GM12874 (cell line): ENCODE data around the gene CDK10.

Source experiments
- CTCF ChIP-seq: IDR thresholded peaks from 2 replicates; pipeline ENCODE4 v1.5.1; 2011; ENCODE audit warnings: low read depth, mild to moderate bottlenecking, control low read depth, low read length, moderate library complexity; ENCODE audit not compliant: insufficient read depth

The CDK10 gene

GRCh38 chr16:89723279-89724250 is 37.1 kb downstream of the CDK10 start:
- no peak for TF ChIP-seq CTCF

- TF ChIP-seq CTCF: no peak
These were observed 41.1 kb downstream of the CDK10 start for GRCh38 chr16:89727406-89728120.

DNA sequence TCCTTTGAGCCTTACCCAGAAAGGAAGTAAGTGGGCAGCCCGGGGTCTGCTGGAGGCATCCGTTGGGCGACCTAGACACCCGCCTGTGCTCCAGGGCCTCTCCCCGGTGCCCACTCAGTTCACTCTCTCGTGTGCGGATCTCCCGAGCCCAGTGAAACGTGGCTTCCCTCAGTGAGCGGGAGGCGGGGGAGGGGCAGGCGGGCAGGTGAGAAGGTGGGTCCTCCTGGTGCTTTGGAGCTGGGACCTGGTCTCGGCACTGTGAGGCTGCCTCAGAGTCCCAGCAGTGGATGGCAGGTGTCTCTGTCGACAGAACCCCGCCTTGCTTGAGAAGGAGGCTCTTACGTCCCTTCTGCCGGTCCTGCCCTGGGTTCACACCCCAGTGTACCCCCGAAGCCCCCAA is 42.8 kb downstream of the CDK10 start:
- no peak for TF ChIP-seq CTCF

DNA sequence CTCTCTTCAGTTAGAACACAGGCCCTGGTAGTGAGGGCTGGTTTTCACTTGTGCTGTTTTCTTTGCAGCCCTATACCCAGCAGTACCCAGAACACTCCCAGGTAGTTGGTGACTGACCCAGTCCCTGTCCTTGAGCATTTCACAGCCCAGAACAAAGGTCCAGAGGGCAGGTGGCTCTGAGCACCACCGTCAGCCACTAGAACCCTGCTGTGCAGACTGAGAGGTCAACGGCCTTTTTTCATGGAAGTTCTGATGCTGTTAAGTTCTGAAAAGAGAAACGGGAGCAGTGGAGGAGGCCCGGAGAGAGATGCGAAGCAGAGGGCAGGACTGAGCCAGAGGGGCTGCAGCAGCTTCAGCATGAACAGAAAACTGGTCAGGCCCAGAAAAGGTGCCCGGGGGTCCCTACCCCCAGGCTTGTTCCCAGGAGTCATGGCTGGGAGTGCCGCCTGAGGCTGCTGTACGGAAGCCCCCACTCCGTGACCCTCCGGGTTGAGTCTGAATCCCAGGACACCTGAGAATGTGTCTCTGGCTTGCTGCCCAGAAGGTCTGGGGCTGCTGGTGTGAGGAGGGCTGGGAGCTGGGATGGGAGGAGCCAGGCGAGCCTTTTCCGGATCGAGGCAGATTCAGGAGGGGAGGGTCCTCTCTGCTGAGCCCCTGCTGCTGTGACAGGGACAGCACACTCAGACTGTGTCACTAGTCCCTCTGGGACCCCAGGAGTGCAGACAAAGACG is 43.5 kb downstream of the CDK10 start:
- no peak for TF ChIP-seq CTCF

- no peak for TF ChIP-seq CTCF
These were observed 44.2 kb downstream of the CDK10 start for GRCh38 chr16:89730610-89731234.

GRCh38 chr16:89732142-89732917 is 45.8 kb downstream of the CDK10 start:
- no peak for TF ChIP-seq CTCF
